ENCODE measurements around the gene AIPL1.

AIPL1 gene

GRCh38 chr17:6448473-6448872, 13.6 kb upstream of the AIPL1 start:
- TF ChIP-seq GATA2 (IDR thresholded peaks at IDR 0.05; ENCODE audit: low read depth, low read length) (no peak), GATA3 (IDR thresholded peaks at IDR 0.05; ENCODE audit: low read depth, low read length) (no peak)

GRCh38 chr17:6446516-6447100, 11.7 kb upstream of the AIPL1 start:
- TF ChIP-seq GATA3 (IDR thresholded peaks at IDR 0.05; ENCODE audit: low read depth, low read length) (no peak), GATA2 (IDR thresholded peaks at IDR 0.05; ENCODE audit: low read depth, low read length) (no peak)

DNA sequence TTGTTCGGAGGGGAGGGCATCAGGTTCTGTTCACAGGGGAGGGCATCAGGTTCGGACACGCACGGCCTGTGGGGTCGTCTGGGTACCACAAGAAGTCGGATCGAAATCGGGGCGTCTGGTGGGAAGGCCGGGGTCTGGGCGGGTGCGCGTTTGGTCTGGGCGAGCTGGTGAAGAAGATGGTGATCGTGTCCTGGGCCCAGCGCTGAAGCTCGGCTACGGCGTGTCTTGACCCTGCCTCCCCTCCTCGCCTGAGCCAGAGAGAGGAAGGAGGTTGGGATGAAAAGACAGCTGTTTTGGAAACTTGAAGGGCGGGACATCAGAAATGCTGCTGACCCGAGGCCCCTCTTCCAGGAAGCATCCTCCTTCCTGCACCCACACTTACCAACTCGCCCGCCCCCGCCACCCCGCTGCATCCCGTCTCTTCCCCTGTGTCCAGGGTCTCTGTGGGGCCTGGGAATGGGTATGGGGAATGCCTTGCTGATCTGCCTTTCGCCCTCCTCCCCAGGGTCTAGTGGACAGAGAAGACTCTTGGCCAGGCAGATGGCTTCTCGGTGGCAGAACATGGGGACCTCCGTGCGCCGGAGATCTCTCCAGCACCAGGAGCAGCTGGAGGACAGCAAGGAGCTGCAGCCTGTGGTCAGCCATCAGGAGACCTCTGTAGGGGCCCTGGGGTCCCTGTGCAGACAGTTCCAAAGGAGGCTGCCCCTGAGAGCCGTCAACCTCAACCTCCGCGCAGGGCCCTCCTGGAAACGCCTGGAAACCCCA, 9.8 kb upstream of the AIPL1 start:
- TF ChIP-seq GATA2 (IDR thresholded peaks at IDR 0.05; ENCODE audit: low read depth, low read length), result no peak
- no peak for TF ChIP-seq GATA3 (IDR thresholded peaks at IDR 0.05; ENCODE audit: low read depth, low read length)

GRCh38 chr17:6443692-6444570, 9.0 kb upstream of the AIPL1 start, which contains the start of gene PIMREG:
Gene PIMREG, plus strand, starts transcription at chr17:6444455. Its CDS starts 656 bp downstream, at chr17:6445111.
- TF ChIP-seq GATA3 (IDR thresholded peaks at IDR 0.05; ENCODE audit: low read depth, low read length), result no peak
- TF ChIP-seq GATA2 (IDR thresholded peaks at IDR 0.05; ENCODE audit: low read depth, low read length), result no peak

GRCh38 chr17:6442775-6443174, 7.9 kb upstream of the AIPL1 start:
- TF ChIP-seq GATA3 (IDR thresholded peaks at IDR 0.05; ENCODE audit: low read depth, low read length) (no peak), GATA2 (IDR thresholded peaks at IDR 0.05; ENCODE audit: low read depth, low read length) (no peak)

DNA sequence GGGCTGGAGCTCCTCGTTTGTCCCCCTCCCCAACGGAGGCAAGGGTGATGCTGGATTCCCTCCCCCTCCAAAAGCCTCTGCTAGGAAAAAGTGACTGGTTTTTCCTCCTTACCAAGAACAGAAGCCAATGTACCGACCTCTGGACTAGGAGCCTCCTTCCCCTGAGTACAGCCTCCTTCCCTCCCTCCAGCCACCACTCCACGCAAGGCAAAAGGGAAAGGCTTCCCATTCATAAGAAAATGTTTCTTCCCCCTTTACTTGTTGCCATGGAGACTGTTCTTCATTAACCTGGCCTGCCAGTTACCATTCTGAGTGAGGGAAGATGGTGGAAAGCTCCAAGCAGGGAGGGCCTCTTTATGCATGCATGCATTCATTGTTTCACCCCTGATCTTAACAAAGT, 5.0 kb upstream of the AIPL1 start:
- TF ChIP-seq GATA3 (IDR thresholded peaks at IDR 0.05; ENCODE audit: low read depth, low read length) (no peak), GATA2 (IDR thresholded peaks at IDR 0.05; ENCODE audit: low read depth, low read length) (no peak)

DNA sequence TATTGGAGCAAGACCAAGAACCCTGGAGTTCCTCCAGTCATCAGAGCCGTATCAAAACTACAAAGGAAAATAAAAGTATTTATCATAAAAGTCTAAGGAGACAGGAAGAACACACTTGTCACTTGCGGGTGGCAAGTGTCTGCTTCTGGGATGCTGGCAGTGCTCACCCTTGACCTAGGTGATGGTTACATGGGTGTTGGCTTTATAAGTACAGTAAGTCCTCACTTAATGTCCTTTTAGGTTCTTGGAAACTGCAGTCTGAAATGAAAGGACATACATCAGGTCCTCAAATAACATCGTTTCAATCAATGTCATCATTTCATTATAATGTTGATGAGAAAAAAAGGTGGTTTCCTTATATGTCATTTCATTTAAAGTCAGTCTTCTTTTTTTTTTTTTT, 3.0 kb upstream of the AIPL1 start:
- TF ChIP-seq GATA3 (IDR thresholded peaks at IDR 0.05; ENCODE audit: low read depth, low read length), result no peak
- TF ChIP-seq GATA2 (IDR thresholded peaks at IDR 0.05; ENCODE audit: low read depth, low read length), result no peak

DNA sequence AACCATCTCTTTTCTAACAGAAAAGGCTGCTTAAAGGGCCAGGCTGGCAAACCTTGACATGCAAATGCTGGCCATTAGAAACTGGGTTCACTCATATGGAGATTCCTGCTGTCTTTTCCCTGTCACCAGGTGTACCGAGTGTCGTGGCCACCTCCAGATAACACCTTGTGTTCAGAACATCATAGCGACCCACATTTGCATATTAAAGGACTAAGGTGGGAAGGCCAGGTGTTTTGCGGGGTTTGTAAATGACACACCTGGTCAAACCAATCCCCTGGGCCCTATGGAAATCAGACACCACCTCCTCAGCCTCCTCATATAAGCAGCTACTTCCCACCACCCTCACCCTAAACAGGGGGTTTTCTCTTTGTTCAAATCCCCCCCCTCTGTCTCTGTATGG, 2.5 kb upstream of the AIPL1 start:
- TF ChIP-seq GATA3 (IDR thresholded peaks at IDR 0.05; ENCODE audit: low read depth, low read length), result no peak
- no peak for TF ChIP-seq GATA2 (IDR thresholded peaks at IDR 0.05; ENCODE audit: low read depth, low read length)

- TF ChIP-seq GATA3 (IDR thresholded peaks at IDR 0.05; ENCODE audit: low read depth, low read length) (no peak), GATA2 (IDR thresholded peaks at IDR 0.05; ENCODE audit: low read depth, low read length) (no peak)
These were observed 1.0 kb upstream of the AIPL1 start for GRCh38 chr17:6435968-6436367.

GRCh38 chr17:6430769-6431168, 4.2 kb downstream of the AIPL1 start:
- TF ChIP-seq GATA2 (IDR thresholded peaks at IDR 0.05; ENCODE audit: low read depth, low read length) (no peak), GATA3 (IDR thresholded peaks at IDR 0.05; ENCODE audit: low read depth, low read length) (no peak)

DNA sequence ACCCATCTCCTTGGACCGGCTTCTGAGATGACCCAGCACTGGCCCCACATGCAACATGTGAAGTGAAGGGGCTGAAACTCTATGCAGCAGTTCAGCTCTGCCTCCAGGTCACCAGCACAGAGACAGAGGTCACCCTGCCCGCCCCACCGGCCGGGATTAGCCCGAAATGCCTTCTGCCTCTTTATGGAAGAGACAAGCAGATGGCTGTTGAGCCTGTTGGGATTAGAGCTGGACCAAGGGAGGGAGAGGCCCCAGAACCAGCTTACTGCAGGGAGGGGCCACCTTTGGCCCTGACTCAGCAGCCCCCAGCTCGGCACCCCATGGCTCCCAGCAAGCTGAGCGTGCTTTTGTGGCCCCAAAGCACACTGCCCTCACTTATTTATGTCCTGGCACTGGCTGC, 5.7 kb downstream of the AIPL1 start:
- TF ChIP-seq GATA3 (IDR thresholded peaks at IDR 0.05; ENCODE audit: low read depth, low read length), result no peak
- TF ChIP-seq GATA2 (IDR thresholded peaks at IDR 0.05; ENCODE audit: low read depth, low read length), result no peak

DNA sequence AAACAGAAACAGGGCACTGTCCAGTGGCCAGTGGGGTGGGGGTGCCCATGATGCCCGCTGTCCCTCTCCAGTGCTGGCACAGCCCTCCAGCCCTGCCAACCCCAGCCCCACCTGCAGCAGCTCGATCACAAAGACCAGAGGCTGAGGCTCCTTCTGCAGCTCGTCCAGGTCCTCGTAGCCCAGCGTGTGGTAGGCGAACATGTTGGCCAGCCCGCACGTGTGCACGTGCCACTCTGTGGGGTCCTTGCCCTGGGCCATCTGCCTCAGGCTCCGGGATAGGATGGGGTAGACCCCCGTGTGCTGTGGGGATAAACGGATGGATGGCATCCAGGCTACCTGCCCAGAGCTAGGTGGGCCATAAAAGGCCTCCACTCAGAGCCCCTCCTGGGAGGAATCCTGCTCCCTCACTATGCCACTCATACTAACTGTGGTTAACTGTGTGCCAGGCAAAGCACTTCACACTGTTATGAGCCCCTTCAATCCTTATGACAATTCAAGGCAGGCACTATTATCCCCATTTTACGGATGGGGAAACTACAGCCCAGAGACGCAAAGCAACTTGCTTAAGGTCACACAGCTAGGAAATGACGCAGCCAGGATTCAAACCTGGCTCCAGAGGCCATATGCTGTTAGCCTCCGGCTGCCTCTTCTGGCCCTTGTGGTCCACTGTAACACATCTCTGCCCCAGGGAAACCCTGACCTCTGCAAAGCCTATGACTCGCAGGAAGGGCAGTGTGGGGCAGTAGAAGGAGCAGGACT, 6.5 kb downstream of the AIPL1 start:
- no peak for TF ChIP-seq GATA3 (IDR thresholded peaks at IDR 0.05; ENCODE audit: low read depth, low read length)
- no peak for TF ChIP-seq GATA2 (IDR thresholded peaks at IDR 0.05; ENCODE audit: low read depth, low read length)

DNA sequence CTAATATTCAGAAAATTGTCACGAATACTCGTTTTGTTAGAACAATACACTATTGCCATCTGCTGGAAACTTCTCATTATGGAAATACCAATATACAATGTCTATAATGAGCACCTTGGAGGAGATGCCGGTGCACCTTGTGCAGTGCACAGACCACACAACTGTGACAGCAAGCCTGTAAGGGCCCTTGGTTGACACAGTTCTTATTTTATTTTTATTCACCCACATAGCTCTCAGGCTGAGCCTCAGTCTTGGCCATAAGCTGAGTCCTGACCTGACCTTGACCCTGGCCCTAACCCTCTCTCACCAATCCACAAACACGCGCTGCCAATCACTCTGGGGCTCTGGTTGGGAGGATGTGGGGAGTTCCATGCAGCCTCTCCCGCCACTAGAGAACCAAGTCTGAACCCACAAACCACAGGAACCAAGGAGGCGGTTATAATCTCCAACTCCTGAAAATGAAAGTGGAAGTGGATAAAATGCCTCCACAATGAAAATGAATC, 7.6 kb downstream of the AIPL1 start:
- TF ChIP-seq GATA2 (IDR thresholded peaks at IDR 0.05; ENCODE audit: low read depth, low read length) (no peak), GATA3 (IDR thresholded peaks at IDR 0.05; ENCODE audit: low read depth, low read length) (no peak)
